GM18526 (cell line): ENCODE results near the gene NOS2.

ENCODE experiments used
- POLR2A ChIP-seq: IDR thresholded peaks from 3 replicates; pipeline ENCODE4 v1.6.1; 2011; ENCODE audit not compliant: insufficient read length; ENCODE audit errors: extremely low read depth

Gene NOS2

DNA sequence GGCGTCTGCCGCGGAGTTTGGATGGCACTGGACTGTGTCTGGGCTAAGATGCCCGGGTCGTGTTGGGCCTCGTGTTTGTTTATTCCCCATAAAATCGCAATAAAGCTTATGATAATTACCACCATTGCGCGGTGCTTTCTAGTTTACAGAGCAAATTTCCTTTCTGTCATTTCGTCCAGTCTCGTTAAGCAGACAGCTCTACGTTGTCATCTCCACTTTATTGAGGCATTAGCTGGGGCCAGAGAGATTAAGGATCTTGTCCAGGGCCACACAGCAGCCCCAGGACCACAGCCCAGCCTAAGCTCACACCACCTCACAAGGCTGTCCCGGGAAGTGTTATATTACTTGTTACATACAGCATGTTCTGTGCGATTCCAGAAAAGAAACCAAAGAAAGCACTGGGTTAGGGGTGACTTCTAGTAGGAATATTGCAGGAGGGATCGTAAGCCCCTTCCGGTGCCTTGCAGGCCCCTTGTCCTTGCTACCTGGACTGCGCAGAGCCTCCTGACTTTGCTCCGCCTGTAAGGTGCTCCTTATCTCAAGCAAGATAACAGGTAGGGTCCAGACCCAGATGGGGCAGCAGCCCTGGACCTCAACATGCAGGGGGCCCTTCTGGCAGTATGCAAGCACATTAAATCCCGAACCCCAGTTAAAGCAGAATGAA, 6.3 kb downstream of the NOS2 start:
- no peak for TF ChIP-seq POLR2A

DNA sequence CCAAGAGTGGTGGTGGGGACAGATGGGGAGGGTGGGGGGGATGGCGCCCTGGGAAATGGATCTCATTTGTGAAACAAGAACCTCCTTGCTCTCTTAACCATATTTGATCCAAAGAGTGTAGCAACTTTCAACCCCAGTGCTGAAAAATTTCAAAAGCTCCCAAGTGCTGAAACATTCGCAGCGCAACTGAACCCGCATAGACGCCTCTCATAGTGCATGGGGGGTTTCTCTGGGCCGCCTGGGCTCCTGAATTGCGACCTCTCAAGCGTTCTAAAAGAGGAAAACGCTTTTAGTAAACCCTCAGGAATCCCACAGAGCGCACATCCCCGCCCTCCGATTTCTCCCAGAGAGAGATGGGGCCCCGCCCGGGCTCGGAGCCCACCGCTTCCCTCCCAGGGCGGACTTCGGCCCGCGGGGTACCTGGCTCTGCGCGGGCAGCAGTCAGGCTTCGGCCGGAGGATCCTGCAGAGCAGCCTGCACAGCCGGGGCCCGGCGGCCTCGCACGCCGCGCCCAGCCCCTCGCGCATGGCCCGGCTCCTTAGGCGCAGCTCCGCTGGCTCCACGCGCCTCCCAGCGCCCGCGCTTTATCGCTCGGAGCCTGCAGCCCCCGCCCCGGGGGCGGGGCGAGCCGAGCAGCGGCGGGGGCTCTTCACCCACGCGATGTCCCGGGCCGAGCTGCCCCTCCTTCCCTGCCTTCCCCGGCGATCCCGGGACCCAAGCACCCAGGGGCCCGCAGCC, 7.0 kb downstream of the NOS2 start:
- no peak for TF ChIP-seq POLR2A

GRCh38 chr17:27792095-27792494, 8.2 kb downstream of the NOS2 start:
- TF ChIP-seq POLR2A = no peak

DNA sequence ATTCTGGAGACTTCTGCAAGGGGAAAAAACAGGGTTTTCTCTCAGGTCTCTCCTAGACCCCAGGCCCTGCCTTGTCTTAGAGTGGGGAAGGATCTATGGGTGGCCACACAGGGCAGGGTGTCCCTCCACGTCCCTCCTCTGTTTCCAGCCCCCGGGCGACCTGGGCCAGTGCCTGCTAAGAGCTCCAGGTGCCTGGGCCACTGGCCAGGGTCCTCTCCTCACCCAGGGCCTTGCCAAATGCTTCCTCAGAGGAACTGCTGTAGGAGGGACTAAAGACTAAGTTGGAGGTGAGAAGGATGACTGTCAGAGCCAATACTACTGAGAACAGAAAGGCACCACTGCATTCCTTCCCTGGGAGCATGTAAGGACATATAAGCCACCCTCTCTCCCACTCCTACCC, 11.4 kb downstream of the NOS2 start:
- TF ChIP-seq POLR2A = no peak

DNA sequence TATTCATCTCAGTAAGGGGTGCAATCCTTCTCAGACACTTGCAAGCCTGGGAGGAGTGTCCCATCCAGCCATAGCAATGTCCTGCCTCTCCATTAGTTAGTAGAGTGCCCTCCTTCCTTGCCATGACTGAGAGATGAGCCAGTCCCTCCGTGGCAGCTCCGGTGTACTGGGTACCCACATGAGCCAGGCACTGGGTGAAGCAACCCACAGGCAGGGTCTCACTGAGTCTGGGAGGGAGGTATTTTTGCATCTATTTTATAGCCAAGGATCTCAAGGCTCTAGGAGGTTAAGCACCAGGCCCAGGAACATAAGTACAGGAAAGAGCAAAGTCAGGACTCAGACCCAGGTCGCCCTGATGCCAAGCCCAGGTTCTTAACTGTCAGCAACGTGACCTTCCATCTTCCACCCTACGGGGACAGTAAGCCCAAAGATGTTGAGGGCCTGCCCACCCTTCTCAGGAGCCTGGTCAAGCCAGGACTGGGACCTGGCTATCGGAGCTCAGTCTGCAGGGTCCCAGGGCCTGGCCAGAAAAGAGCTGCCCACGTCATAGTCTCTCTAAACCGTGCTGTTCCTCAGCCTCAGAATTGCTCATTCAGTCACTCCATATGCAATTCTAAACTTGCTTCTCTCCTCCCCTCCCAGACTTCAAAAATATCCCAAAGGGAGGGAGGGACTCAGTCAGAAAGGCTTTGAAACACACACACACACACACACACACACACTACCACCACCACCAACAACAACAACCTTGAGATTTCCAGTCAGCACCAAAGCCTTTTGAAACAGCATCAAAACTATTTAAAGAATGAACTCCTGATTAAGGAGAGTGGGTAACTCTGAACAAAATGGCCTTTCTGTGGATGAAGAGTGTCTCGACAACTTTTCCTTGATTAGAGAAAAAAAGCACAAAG, 16.6 kb downstream of the NOS2 start:
- no peak for TF ChIP-seq POLR2A

GRCh38 chr17:27782791-27783206, 17.5 kb downstream of the NOS2 start:
- TF ChIP-seq POLR2A = no peak

- no peak for TF ChIP-seq POLR2A
Measured at GRCh38 chr17:27780828-27781404, 19.4 kb downstream of the NOS2 start.

DNA sequence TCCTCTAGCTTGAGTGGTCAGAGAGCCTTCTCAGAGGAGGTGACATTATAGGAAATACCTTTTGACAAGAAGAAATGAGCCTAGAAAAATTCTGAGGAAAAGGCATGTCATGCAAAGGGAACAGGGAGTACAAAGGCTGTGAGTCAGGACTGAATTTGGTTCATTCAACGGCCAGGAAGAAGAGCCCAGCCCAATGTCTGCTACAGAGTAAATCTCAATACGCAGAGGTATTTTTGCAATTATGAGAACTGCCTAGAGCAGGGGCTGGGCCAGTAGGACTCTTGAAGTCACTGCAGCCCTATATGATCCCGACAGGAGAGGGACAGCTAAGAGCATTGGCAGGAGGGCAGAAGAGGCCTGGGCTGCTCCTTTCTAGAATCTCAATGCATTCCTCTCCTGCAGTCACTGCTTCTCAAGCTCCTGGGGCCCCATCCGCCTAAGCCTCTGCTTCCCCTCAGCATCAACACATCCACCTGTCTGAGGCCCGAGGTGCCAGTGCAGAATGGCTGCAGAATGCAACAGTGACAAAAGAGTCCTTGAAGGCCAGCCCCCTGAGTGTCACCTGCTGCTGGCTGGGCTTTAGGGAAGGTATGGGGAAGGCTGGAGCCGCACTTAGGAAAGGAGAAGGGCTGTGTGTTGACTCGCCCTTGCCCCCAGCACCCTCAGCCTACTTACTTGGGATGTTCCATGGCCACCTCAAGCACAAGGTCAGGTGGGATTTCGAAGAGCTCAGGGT, 20.1 kb downstream of the NOS2 start:
- TF ChIP-seq POLR2A = no peak

GRCh38 chr17:27778183-27778582, 22.1 kb downstream of the NOS2 start:
- TF ChIP-seq POLR2A = no peak

DNA sequence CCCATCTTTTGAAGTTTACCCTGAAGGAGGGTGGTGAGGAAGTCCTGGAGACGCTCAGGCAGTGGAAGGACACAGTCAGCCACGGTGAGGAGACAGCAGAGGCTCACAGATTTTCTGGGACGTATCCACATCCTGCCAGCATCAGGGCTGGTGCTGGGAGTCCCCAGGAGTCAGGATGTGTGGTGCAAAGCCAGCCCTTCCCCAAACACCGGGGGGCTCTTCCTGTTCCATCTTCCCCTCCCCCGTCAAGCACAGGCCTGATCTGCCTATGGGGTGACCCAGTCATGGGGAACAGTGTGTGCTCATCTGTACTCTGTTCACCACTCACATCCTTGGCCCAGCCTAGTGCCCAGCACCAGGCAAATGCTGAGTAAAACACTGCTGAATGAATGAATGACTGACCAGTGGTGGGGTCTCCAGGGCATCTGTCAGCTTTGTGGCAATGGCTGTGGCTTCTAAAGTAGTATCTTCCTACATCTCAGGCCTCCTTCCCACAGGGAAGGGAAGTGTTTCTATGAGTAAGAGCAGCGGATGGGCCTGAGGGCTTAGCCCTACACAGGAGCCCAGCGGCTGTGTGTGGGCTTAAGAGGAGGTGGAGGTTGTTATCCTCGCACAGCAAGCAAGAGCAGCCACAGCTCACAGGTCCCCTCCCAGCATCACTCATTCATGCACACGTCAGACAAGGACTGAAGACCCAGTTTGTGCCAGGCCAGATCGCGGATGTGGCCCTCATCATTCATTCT, 23.3 kb downstream of the NOS2 start:
- no peak for TF ChIP-seq POLR2A

GRCh38 chr17:27771586-27771985, 28.7 kb downstream of the NOS2 start:
- no peak for TF ChIP-seq POLR2A

- TF ChIP-seq POLR2A = no peak
Measured at GRCh38 chr17:27770877-27771276, 29.5 kb downstream of the NOS2 start.

DNA sequence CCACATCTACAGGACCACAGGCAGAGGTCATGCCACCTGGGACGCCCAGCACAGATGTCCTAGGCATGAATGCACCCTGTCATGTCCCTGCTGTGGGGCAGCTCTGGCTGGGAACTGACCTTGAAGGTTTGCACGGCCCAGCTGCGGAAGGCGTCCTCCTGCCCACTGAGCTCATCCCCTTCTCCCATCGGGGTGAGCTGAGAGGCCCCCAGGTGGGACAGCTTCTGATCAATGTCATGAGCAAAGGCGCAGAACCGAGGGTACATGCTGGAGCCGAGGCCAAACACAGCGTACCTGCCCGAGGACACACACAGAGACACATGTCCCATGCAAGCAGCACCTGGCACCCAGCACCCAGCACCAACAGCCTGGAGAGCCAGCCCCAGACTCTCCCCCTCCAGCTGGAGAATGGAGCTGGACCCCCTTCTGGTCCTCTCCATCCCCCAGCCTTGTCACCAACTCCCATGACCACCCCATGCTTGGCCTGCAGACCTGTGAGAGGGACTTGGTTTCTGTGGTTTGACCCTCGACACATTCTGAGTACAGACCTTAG, 31.4 kb downstream of the NOS2 start:
- no peak for TF ChIP-seq POLR2A

DNA sequence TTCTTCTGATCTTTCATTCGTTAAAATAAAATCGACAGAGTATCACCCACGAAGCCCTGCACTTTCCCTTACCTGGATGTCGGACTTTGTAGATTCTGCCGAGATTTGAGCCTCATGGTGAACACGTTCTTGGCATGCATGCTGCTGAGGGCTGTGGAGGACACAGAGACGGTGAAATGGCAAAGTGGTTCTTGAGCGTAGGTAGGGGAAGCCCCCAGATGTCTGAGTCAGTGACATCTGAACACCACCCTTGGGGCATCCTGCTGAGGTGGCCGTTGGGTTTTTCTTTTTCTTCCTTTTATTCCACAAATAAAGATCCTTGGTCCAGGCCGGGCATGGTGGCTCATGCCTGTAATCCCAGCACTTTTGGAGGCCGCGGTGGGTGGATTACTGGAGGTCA, 33.9 kb downstream of the NOS2 start:
- TF ChIP-seq POLR2A = no peak
